GM12865 (cell line): Measurements from ENCODE around the gene DCST2.

Source experiments
- DNase-seq: peaks from one replicate; pipeline ENCODE4 v3.0.0; 2010; ENCODE audit warnings: low read depth
- H3K4me3 ChIP-seq: 2 replicates; pipeline ENCODE4 v1.5.1; 2011; ENCODE audit warnings: mild to moderate bottlenecking, low read depth, low read length, control low read depth
- TF ChIP-seq, protein P1 (sequence below): IDR thresholded peaks from 2 replicates; pipeline ENCODE4 v1.5.1; 2011; ENCODE audit warnings: low read length, control low read depth, low read depth, inconsistent platforms; ENCODE audit not compliant: insufficient read depth; ENCODE audit errors: missing control alignments

The DCST2 gene

GRCh38 chr1:155073377-155074242 lies 40.0 kb upstream of the DCST2 start:
- DNase-seq: no peak
- no peak overlapping the region for H3K4me3 ChIP-seq
- TF ChIP-seq, protein P1, sequence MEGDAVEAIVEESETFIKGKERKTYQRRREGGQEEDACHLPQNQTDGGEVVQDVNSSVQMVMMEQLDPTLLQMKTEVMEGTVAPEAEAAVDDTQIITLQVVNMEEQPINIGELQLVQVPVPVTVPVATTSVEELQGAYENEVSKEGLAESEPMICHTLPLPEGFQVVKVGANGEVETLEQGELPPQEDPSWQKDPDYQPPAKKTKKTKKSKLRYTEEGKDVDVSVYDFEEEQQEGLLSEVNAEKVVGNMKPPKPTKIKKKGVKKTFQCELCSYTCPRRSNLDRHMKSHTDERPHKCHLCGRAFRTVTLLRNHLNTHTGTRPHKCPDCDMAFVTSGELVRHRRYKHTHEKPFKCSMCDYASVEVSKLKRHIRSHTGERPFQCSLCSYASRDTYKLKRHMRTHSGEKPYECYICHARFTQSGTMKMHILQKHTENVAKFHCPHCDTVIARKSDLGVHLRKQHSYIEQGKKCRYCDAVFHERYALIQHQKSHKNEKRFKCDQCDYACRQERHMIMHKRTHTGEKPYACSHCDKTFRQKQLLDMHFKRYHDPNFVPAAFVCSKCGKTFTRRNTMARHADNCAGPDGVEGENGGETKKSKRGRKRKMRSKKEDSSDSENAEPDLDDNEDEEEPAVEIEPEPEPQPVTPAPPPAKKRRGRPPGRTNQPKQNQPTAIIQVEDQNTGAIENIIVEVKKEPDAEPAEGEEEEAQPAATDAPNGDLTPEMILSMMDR: no peak

DNA sequence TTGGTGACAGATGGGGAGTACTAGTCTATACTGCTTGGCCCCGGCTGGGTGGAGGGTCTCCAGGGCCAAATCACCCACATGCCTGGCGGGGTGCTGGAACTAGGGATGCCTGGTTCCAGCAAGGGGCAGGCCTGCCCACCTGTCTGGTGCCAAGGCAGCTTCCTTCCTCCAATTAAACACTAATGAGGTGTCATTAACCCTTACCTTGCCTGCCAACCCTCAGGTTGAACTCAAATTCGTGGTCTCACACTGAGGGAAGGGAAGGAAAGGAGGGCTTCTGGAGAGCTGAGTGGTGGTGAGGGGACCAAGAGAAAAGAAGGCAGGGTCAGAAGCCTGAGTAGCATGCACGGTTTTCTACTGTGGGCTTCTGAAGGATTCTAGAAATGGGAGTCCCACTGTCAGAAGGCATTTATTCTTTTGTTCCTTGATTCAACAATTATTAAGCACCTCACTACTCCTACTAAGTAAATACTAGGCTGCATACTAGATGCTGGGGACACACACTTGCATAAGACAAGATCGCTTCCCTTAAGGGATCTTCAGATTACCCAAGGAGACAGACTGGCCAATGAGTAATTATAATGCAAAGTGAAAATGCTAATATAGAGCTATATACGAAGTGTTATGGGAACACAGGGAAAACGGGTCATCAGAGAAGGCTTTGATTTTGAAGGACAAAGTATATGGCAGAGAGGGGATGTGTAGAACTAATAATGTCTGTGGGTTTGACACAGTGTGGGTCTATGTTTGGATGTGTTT lies 39.1 kb upstream of the DCST2 start:
- TF ChIP-seq, protein P1: no peak
- DNase-seq: no peak
- no peak overlapping the region for H3K4me3 ChIP-seq

GRCh38 chr1:155071701-155072100 lies 38.1 kb upstream of the DCST2 start:
- no peak for DNase-seq
- no peak overlapping the region for H3K4me3 ChIP-seq
- TF ChIP-seq, protein P1: no peak

DNA sequence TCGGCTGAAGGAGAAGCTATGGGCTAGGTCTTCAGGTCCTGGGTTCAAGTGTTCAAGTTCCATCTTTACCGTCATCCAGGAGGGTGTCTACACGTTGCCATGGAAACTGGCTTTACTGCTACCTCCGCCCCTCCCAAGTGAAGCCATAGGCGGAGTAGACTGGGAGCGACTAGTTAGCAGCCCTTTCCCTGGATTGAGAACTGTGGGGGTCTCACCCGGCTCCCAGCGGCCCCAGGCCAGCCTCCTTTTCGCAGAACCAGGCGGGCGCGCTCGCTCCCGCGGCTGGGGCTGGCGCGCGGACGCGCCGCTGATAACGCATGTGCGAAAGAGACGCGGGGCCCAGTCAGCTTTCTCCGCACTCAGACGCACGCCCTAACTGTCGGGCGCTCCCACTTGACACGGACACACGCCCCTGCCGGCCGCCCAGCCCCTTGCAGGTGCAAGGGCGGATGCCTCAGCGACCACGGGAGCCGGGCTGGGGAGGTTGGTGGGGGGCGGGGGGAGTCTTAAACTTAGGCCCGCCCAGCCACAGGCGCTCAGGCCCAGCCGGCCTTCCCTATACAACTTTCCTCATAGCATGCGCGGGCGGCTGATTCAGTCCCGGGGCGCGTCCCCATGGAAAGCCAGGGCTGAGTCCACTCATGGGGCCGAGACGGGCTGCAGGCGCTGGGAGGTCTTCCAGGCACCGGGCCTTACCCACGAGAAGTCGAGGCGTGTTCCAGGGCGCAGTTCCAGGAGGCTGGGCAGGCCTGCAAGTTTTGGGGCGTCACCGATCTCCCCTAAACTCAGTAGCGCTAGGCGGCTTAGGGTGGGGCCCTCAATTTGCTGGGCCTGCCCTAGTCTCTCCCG lies 37.4 kb upstream of the DCST2 start:
- peak; percentile 76 for DNase-seq
- H3K4me3 ChIP-seq: peak overlapping the region; percentile 17
- TF ChIP-seq, protein P1: peak; percentile 34

GRCh38 chr1:155070158-155070621 lies 36.6 kb upstream of the DCST2 start:
- DNase-seq: no peak
- H3K4me3 ChIP-seq: no peak overlapping the region
- TF ChIP-seq, protein P1: no peak

DNA sequence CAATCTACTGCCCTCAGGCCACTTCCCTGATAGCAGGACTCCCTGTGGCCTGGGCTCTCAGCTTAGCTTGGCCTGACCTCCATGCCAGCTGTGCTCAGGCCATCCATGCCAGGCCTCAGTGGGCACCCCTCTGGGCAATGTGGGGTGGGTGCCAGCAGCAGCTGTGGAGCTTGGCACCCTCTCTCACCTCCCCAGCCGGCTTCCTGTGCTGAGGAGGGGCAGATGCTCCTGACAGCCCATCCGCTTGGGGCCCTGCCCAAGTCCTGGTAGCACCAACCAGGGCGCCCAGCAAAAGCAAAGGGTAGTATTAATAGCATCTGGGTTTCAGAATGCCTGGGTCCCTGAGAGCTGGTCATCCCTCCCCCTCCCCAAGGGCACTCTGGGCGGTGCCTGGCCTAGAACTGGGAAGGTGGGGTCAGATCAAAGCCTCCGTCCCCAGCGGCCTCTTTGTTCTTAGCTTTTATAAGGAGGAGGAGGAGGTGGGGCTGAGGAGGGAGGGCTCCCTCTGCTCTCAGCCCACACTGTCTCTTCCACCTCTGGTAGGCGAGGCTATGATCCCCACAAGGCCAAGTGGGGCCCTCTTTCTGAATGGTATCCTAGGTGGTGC lies 36.1 kb upstream of the DCST2 start:
- no peak for DNase-seq
- TF ChIP-seq, protein P1: no peak
- H3K4me3 ChIP-seq: no peak overlapping the region
